GM12878 (cell line): Measurements from ENCODE around the gene AFF1.

Source experiments
- EZH2 ChIP-seq: IDR thresholded peaks from 2 replicates; pipeline ENCODE4 v1.6.1; 2012; ENCODE audit warnings: low read depth, mild to moderate bottlenecking, control low read depth, inconsistent platforms, low read length, borderline replicate concordance; ENCODE audit not compliant: control insufficient read depth
- HDAC2 ChIP-seq: fragments of 200-600 bp; sonication (generic); IDR thresholded peaks from 2 replicates; pipeline ENCODE4 v1.6.1; 2017
- HDGF ChIP-seq: fragments of 450-650 bp; IDR thresholded peaks from 2 replicates; pipeline ENCODE4 v1.6.1; 2016; ENCODE audit warnings: antibody characterized with exemption
- TBL1XR1 ChIP-seq: IDR thresholded peaks from 2 replicates; pipeline ENCODE4 v1.6.1; 2012; ENCODE audit warnings: low read depth, low read length, improper control_type of control experiment
- TF ChIP-seq, protein P1 (sequence below), 3 experiments: IDR thresholded peaks in 2 of 3; conservative IDR thresholded peaks in 1 of 3; 2 replicates each; pipeline ENCODE4 v1.5.1; 2011; ENCODE audit warnings: low read depth in 3 of 3, low read length in 3 of 3, mild to moderate bottlenecking in 3 of 3, control low read depth in 2 of 3, moderate library complexity in 2 of 3, inconsistent platforms in 1 of 3, mixed read lengths in 1 of 3; ENCODE audit not compliant: control insufficient read depth in 2 of 3, insufficient read depth in 1 of 3; ENCODE audit errors: extremely low read depth in 1 of 3
- TF ChIP-seq, protein P2 (sequence below): IDR thresholded peaks from 2 replicates; pipeline ENCODE4 v1.6.1; 2011; ENCODE audit warnings: borderline replicate concordance, low read depth, mild to moderate bottlenecking, moderate library complexity, mixed read lengths, low read length; ENCODE audit not compliant: insufficient read depth; ENCODE audit errors: extremely low read length

DNA sequence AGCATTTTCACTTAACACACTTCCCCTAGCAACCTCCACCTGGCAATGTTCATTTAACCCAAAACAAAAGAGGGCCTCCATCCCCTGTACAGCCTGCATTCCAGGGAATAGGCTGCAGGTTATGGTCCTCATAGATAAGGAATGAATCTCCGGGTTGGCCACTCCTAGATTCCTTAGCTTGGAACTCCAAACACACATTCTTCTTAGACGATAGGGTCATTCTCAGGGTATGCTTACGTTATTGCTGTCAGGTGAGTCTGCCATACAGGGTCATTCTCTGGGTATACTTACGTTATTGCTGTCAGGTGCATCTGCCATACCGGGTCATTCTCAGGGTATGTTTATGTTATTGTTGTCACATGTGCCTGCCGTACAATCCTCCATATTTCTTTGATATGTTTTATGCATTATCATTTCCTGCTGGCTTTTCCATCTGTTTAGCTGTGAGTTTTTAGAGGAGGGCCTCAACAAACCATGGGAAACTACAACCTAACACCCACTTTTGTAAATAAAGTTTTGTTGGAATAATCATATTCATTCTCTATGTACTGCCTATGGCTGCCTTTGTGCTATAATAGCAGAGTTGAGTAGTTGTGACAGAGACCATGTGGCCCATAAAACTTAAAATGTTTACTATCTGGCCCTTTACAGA is 8.2 kb upstream of the AFF1 start:
- TF ChIP-seq, protein P1, sequence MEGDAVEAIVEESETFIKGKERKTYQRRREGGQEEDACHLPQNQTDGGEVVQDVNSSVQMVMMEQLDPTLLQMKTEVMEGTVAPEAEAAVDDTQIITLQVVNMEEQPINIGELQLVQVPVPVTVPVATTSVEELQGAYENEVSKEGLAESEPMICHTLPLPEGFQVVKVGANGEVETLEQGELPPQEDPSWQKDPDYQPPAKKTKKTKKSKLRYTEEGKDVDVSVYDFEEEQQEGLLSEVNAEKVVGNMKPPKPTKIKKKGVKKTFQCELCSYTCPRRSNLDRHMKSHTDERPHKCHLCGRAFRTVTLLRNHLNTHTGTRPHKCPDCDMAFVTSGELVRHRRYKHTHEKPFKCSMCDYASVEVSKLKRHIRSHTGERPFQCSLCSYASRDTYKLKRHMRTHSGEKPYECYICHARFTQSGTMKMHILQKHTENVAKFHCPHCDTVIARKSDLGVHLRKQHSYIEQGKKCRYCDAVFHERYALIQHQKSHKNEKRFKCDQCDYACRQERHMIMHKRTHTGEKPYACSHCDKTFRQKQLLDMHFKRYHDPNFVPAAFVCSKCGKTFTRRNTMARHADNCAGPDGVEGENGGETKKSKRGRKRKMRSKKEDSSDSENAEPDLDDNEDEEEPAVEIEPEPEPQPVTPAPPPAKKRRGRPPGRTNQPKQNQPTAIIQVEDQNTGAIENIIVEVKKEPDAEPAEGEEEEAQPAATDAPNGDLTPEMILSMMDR (IDR thresholded peaks at IDR 0.05 in 2 of 3, conservative IDR thresholded peaks at IDR 0.05 in 1 of 3; ENCODE audit: control insufficient read depth in 2 of 3, extremely low read depth in 1 of 3, insufficient read depth in 1 of 3, low read depth in 3 of 3, low read length in 3 of 3): no peak
- TF ChIP-seq TBL1XR1 (no peak), HDGF (no peak), HDAC2 (no peak), EZH2 (no peak)
- TF ChIP-seq, protein P2, sequence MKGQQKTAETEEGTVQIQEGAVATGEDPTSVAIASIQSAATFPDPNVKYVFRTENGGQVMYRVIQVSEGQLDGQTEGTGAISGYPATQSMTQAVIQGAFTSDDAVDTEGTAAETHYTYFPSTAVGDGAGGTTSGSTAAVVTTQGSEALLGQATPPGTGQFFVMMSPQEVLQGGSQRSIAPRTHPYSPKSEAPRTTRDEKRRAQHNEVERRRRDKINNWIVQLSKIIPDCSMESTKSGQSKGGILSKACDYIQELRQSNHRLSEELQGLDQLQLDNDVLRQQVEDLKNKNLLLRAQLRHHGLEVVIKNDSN: no peak
